NCI-H128 (cell line): ENCODE results near the gene CCDC195.

Experiments used
- DNase-seq: peaks from one replicate; lab custom pipeline; 2025; ENCODE audit not compliant: unreplicated experiment; lab: John Stamatoyannopoulos, UW

CCDC195 gene

GRCh38 chr2:224716201-224716600, at the start of gene CCDC195:
Gene CCDC195, minus strand, starts transcription at chr2:224716365. Its CDS starts 0 bp downstream, at chr2:224716365.
- DNase-seq, result no peak

- DNase-seq, result no peak
Measured at GRCh38 chr2:224764565-224765236, 48.5 kb upstream of the CCDC195 start.

GRCh38 chr2:224757934-224758548, 41.9 kb upstream of the CCDC195 start:
- no peak for DNase-seq

- DNase-seq, result no peak
Measured at GRCh38 chr2:224753743-224754540, 37.8 kb upstream of the CCDC195 start.

GRCh38 chr2:224751996-224752698, 36.0 kb upstream of the CCDC195 start:
- DNase-seq, result no peak

- DNase-seq, result no peak
Measured at GRCh38 chr2:224749136-224749535, 33.0 kb upstream of the CCDC195 start.

- no peak for DNase-seq
Measured at GRCh38 chr2:224747765-224748164, 31.6 kb upstream of the CCDC195 start.

- DNase-seq, result no peak
Measured at GRCh38 chr2:224736227-224736626, 20.1 kb upstream of the CCDC195 start.

GRCh38 chr2:224734949-224735348, 18.8 kb upstream of the CCDC195 start:
- DNase-seq, result no peak

- no peak for DNase-seq
Measured at GRCh38 chr2:224731665-224732064, 15.5 kb upstream of the CCDC195 start.

GRCh38 chr2:224729435-224729834, 13.3 kb upstream of the CCDC195 start:
- no peak for DNase-seq

GRCh38 chr2:224724331-224724730, 8.2 kb upstream of the CCDC195 start:
- DNase-seq, result no peak

- no peak for DNase-seq
Measured at GRCh38 chr2:224723586-224724217, 7.5 kb upstream of the CCDC195 start.

- DNase-seq, result no peak
Measured at GRCh38 chr2:224722770-224723169, 6.6 kb upstream of the CCDC195 start.

GRCh38 chr2:224722250-224722649, 6.1 kb upstream of the CCDC195 start:
- no peak for DNase-seq

GRCh38 chr2:224716921-224717320, 756 bp upstream of the CCDC195 start:
- no peak for DNase-seq

GRCh38 chr2:224711859-224712665, 4.1 kb downstream of the CCDC195 start:
- DNase-seq, result no peak

- DNase-seq, result no peak
Measured at GRCh38 chr2:224711381-224711780, 4.8 kb downstream of the CCDC195 start.

GRCh38 chr2:224709301-224709700, 6.9 kb downstream of the CCDC195 start:
- DNase-seq, result no peak

GRCh38 chr2:224694502-224694901, 21.7 kb downstream of the CCDC195 start:
- no peak for DNase-seq
